HG03060 (cell line): Measurements from ENCODE around the gene GID4.

ENCODE experiments used
- ATAC-seq: cut with Tn5 transposase; IDR thresholded peaks from one replicate; pipeline ENCODE4 v1.9.1; 2021; ENCODE audit warnings: low read depth, moderate number of reproducible peaks; ENCODE audit not compliant: unreplicated experiment

The GID4 gene

GRCh38 chr17:18015593-18015992, 23.6 kb upstream of the GID4 start:
- ATAC-seq: no peak

- ATAC-seq: no peak
These were observed 22.8 kb upstream of the GID4 start for GRCh38 chr17:18016426-18016825.

DNA sequence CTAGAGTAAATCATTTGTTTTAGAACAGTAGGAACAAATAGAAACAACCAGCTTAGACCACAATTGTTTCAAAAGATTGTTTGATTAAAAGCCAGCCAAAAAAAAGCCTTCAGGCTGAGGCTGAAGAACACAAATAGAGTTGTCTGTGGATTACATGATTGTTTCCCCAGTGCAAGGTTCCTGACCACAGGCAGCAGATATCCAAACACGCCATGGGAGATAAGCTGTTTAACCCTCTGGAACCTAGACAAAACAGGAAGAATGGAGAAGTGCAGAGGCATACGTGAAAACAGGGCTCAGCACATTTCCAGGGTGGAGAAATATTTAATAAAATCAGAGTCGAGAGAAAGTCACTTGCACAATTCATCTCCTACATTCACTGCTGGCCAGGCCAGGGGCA, 21.2 kb upstream of the GID4 start:
- no peak for ATAC-seq

- no peak for ATAC-seq
These were observed 20.7 kb upstream of the GID4 start for GRCh38 chr17:18018411-18018921.

DNA sequence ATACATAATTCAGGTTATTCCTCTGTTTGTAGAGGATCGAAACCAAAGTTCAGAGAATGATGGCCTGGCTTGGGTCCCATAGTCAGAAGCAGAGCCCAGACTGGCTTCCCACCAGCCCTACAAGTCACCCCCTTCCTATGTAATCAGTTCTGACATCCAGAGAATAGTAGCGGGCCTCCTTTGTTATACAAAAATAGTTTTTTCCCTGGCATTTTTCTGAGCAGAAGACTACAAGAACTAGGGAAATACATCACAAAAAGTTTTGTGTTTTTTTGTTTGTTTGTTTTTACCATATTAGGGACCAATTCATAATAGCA, 19.4 kb upstream of the GID4 start:
- no peak for ATAC-seq

- ATAC-seq: no peak
These were observed 18.2 kb upstream of the GID4 start for GRCh38 chr17:18020971-18021370.

GRCh38 chr17:18021372-18021771, 17.8 kb upstream of the GID4 start:
- ATAC-seq: no peak

- no peak for ATAC-seq
These were observed 13.8 kb upstream of the GID4 start for GRCh38 chr17:18025241-18025944.

- ATAC-seq: no peak
These were observed 13.0 kb upstream of the GID4 start for GRCh38 chr17:18025945-18026776.

- no peak for ATAC-seq
These were observed 11.9 kb upstream of the GID4 start for GRCh38 chr17:18027280-18027679.

DNA sequence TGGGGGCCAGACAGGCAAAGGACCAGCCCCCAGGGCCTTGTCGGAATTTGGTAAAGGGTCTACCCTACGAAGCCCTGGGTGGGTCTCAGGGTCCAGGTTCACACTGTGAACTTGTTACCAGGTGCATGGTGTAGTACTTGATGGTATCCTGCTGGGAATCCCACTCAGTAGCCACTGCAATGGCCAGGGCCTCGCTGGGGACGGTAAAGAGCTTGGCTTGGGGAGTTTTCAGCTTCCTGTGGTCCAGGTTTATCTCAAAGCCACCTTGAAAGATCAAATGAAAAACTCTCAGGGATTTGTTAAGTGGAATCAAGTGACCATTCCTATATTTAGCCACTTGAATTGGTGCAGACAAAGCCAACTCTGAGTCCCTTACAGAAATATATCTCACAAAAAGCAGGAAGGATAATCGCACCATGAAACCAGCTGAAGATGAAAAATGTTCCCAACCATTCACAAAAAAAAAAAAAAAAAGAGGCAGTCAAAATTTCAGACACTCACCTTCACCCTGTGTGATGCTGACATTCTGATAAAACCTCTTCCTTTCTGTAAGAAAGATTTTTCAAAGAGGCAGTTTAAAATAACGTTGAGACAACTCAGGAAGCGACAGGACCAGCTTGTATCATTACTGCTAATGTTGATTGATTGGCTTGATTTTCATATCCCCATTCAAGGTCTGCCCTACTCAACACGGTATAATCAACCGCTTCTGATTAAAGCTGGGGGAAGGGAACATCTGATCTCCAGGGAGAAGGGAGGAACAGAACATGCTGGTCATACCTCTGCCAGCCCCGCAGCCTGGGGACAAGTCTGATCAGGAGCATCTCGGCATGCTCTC, 10.9 kb upstream of the GID4 start:
- no peak for ATAC-seq

- ATAC-seq: no peak
These were observed 10.2 kb upstream of the GID4 start for GRCh38 chr17:18028952-18029540.

DNA sequence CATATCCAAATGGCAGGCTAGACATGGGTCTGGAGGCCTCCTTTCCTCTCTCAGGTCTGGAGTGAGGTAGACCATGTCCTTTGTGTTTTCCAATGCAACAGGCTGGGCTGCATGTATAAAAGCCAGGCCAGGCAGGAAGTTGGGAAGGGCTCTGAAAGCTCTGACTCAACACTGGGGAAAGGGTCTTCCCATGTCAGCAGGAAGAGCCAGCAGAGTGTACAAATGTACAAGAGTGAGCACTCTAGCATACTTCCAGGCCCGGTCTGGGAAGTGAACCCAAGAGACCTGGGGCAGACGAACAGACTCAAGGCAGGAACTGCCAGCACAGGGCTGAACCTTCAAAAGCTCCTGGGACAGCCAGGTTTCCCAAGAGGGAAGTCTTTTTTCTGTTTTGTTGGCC, 7.3 kb upstream of the GID4 start:
- ATAC-seq: no peak

- ATAC-seq: no peak
These were observed 5.6 kb upstream of the GID4 start for GRCh38 chr17:18033442-18034099.

DNA sequence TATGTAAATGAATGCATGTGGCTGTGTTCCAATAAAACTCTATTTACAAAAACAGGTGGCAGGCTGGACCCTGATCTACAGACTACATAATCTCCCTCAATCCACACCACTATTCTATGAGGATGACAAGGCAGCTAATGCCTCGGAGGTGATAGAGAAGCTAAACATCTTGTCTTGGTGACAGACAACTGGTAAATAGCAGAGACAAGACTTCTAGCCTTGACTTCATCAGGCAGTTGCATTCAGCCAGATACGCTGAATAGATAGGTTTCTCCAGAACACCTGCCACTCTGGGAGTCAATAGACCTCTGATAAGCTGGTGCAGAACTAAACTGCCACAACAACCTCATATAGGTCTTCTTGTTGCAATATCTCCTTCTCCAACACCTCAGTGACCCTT, 3.5 kb upstream of the GID4 start:
- ATAC-seq: no peak

DNA sequence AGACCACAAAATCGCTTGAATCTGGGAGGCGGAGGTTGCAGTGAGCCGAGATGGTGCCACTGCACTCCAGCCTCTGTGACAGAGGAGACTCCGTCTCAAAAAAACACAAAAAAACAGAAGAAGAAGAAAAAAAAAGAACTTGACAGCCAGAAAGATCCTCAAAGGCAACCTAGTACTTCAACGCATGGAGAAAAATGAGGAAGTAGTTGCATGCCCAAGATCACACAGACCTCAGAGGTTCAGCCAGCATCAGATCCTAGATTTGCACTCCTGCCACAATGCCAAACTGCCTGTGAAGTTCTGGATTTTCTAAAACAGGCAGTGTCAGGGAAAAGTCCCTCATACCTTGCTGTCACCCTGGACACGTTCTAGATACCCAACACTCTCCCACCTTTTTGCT, 1.7 kb upstream of the GID4 start:
- ATAC-seq: no peak

- no peak for ATAC-seq
These were observed 908 bp upstream of the GID4 start for GRCh38 chr17:18038149-18038850.

DNA sequence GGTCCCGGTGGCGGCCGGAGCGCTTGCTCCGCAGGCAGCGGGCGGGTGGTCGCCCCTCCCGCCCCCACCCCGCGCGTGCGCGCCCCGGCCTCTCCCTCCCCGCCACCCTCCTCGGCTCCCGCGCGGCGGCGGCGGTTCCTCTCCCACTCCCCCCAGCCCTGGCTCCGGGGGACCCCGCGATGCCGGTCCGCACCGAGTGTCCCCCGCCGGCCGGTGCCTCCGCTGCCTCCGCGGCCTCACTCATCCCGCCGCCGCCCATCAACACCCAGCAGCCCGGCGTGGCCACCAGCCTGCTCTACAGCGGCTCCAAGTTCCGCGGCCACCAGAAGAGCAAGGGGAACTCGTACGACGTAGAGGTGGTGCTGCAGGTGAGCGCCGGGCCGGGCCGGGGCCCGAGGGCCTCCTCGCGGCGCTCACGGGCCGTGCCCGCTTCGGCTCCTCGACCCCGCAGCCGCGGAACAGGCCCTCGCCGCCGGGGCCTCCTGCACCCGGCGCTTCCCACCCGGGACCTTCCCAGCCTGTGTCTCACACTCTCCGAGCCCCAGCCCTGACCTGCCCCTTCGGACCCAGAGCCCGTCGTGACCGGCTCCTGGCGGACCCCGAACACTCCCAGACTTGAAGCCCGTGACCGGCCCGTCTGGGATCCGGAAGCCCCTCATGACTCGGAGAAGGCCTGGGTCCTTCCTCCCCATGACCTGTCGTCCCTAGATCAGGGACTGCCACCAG, 490 bp downstream of the GID4 start:
- no peak for ATAC-seq

GRCh38 chr17:18040261-18040858, 1.2 kb downstream of the GID4 start:
- no peak for ATAC-seq
